ENCODE measurements around the gene DLX6. TPM values are rescaled to one million over a fixed set of nuclear protein-coding genes. Genes with fewer than 3 reads are reported as not detected.

The DLX6 gene
- total RNA-seq, 1 experiment from 2014 or later, result not detected

- H3K4me2 ChIP-seq (ENCODE audit: low read depth, low read length, poor library complexity, severe bottlenecking), result no peak overlapping the region
These were observed 7.0 kb upstream of the DLX6 start for GRCh38 chr7:96998333-96998732.

DNA sequence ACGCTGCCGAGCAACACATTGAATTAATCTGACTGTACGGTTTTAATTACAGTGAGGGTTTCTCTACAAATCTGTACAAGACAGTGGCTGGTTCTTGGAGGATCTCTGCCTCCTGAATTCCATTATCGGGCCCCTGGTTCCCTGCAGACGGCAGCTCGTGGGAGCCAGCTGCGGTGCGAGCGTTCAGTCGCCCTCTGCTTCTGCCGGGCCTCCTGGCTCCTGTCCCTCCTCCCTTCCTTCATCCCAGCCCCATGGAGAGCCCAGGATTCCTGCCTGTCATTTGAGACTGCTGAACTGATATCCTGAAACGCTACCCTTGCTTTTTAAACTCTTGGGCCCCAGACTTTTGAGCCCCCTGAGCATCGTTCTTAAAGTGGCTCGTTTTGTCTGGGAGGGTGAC, 6.6 kb upstream of the DLX6 start:
- H3K27ac ChIP-seq (ENCODE audit: low read length), result no peak overlapping the region

More at GRCh38 chr7:96998333-96998732, 7.0 kb upstream of the DLX6 start:
- no peak for DNase-seq
- Histone ChIP-seq H3K27me3 (ENCODE audit: low read length) (no peaks in the 10 kb centered on the region), H3K4me1 (ENCODE audit: low read length) (no peaks in the 10 kb centered on the region), H3K9me2 (replicated peaks; ENCODE audit: insufficient read depth, low read length) (no peaks in the 10 kb centered on the region), H2AFZ (ENCODE audit: low read length) (no peak overlapping the region), H3K9ac (ENCODE audit: low read length) (no peak overlapping the region), H3K4me3 (ENCODE audit: low read length) (no peak overlapping the region), H3K36me3 (ENCODE audit: insufficient read depth, low read length) (no peaks in the 10 kb centered on the region), H3K79me2 (ENCODE audit: low read length) (no peaks in the 10 kb centered on the region), H3K27ac (ENCODE audit: low read length) (no peak overlapping the region), H4K20me1 (ENCODE audit: insufficient read depth, low read depth, low read length) (no peaks in the 10 kb centered on the region), H3K9me3 (ENCODE audit: low read length) (no peaks in the 10 kb centered on the region)

DNA sequence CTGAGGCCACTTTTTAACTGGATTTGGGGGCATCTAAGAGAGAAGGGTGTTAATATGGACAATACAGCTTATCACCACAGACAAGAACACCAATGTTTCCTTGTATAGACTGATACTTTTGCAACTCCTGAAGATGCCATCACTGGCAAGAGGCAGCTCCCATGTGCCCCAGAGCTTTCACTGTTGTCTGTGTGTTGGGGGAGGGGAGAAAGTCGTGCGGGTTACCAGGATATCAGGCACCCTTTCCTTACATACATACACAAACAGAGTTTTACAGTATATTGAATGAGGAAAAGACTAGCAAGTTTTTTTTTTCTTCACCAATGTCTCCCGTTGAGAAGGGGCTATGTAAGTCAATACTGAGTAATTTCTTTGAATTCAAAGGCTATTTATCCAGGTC, 4.1 kb upstream of the DLX6 start:
- no peaks in the 10 kb centered on the region for H3K9me3 ChIP-seq (ENCODE audit: low read length)
- H3K9ac ChIP-seq (ENCODE audit: low read length), result no peak overlapping the region
- no peaks in the 10 kb centered on the region for H3K9me2 ChIP-seq (replicated peaks; ENCODE audit: insufficient read depth, low read length)
- H3K27me3 ChIP-seq (ENCODE audit: low read length), result no peaks in the 10 kb centered on the region
- DNase-seq, result no peak
- H2AFZ ChIP-seq (ENCODE audit: low read length), result no peak overlapping the region
- no peaks in the 10 kb centered on the region for H3K79me2 ChIP-seq (ENCODE audit: low read length)
- no peaks in the 10 kb centered on the region for H4K20me1 ChIP-seq (ENCODE audit: insufficient read depth, low read depth, low read length)
- no peaks in the 10 kb centered on the region for H3K4me1 ChIP-seq (ENCODE audit: low read length)
- no peaks in the 10 kb centered on the region for H3K36me3 ChIP-seq (ENCODE audit: insufficient read depth, low read length)
- no peak overlapping the region for H3K27ac ChIP-seq (ENCODE audit: low read length)
- no peak overlapping the region for H3K4me2 ChIP-seq (ENCODE audit: low read depth, low read length, poor library complexity, severe bottlenecking)
- no peak overlapping the region for H3K4me3 ChIP-seq (ENCODE audit: low read length)

More for the DNA sequence above, 6.6 kb upstream of the DLX6 start:
- Histone ChIP-seq H3K9me2 (replicated peaks; ENCODE audit: insufficient read depth, low read length) (no peaks in the 10 kb centered on the region), H3K9me3 (ENCODE audit: low read length) (no peaks in the 10 kb centered on the region), H3K36me3 (ENCODE audit: insufficient read depth, low read length) (no peaks in the 10 kb centered on the region), H3K4me3 (ENCODE audit: low read length) (no peak overlapping the region), H3K4me2 (ENCODE audit: low read depth, low read length, poor library complexity, severe bottlenecking) (no peak overlapping the region), H2AFZ (ENCODE audit: low read length) (no peak overlapping the region), H4K20me1 (ENCODE audit: insufficient read depth, low read depth, low read length) (no peaks in the 10 kb centered on the region), H3K27me3 (ENCODE audit: low read length) (no peaks in the 10 kb centered on the region), H3K79me2 (ENCODE audit: low read length) (no peaks in the 10 kb centered on the region), H3K4me1 (ENCODE audit: low read length) (no peaks in the 10 kb centered on the region), H3K9ac (ENCODE audit: low read length) (no peak overlapping the region)
- DNase-seq, result no peak

- H4K20me1 ChIP-seq (ENCODE audit: insufficient read depth, low read depth, low read length), result no peaks in the 10 kb centered on the region
- H3K4me2 ChIP-seq (ENCODE audit: low read depth, low read length, poor library complexity, severe bottlenecking), result no peak overlapping the region
- no peaks in the 10 kb centered on the region for H3K9me3 ChIP-seq (ENCODE audit: low read length)
- no peak overlapping the region for H3K9ac ChIP-seq (ENCODE audit: low read length)
- H3K4me3 ChIP-seq (ENCODE audit: low read length), result no peak overlapping the region
- H3K9me2 ChIP-seq (replicated peaks; ENCODE audit: insufficient read depth, low read length), result no peaks in the 10 kb centered on the region
- H3K27me3 ChIP-seq (ENCODE audit: low read length), result no peaks in the 10 kb centered on the region
- H3K79me2 ChIP-seq (ENCODE audit: low read length), result no peaks in the 10 kb centered on the region
- H2AFZ ChIP-seq (ENCODE audit: low read length), result no peak overlapping the region
- H3K36me3 ChIP-seq (ENCODE audit: insufficient read depth, low read length), result no peaks in the 10 kb centered on the region
- H3K27ac ChIP-seq (ENCODE audit: low read length), result no peak overlapping the region
- no peaks in the 10 kb centered on the region for H3K4me1 ChIP-seq (ENCODE audit: low read length)
- no peak for DNase-seq
These were observed 3.4 kb upstream of the DLX6 start for GRCh38 chr7:97001656-97002554.

DNA sequence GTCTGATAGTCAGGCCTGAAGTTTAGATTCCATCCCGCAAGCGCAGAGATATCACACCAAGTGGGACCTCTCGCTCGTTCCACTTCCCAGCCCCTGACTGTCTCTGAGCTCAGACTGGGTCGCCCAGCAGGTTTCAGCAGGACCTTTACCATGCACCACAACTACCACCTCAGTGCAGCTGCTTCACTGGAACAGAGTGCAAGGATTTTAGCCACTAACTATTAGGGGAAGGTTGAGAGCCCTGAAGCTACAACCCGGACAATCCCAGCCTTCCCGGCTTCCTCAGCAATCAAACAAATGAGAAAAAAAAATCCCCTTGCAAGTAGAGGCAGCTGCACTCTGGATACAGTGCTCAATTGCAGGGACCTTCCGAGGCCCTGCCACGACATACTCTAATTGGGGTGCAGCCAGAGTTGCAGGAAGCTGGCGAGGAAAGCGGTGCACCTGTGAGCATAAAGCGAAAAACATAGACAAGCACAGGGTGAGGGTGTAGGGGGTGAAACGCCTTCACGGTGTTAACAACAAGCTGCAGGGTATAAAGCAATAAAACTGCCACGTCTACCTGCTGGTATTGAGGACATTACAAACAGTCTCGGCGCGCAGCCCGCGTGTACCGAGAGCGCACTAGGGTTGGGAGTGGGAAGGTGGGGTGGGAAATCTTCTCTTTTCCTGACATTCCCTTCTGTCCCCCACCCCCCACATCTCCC, 2.6 kb upstream of the DLX6 start:
- Histone ChIP-seq H4K20me1 (ENCODE audit: insufficient read depth, low read depth, low read length) (no peaks in the 10 kb centered on the region), H3K36me3 (ENCODE audit: insufficient read depth, low read length) (no peaks in the 10 kb centered on the region), H3K79me2 (ENCODE audit: low read length) (no peaks in the 10 kb centered on the region), H3K9ac (ENCODE audit: low read length) (no peak overlapping the region), H3K4me2 (ENCODE audit: low read depth, low read length, poor library complexity, severe bottlenecking) (no peak overlapping the region), H2AFZ (ENCODE audit: low read length) (no peak overlapping the region), H3K9me2 (replicated peaks; ENCODE audit: insufficient read depth, low read length) (no peaks in the 10 kb centered on the region), H3K4me1 (ENCODE audit: low read length) (no peaks in the 10 kb centered on the region), H3K9me3 (ENCODE audit: low read length) (no peaks in the 10 kb centered on the region), H3K4me3 (ENCODE audit: low read length) (no peak overlapping the region), H3K27me3 (ENCODE audit: low read length) (no peaks in the 10 kb centered on the region), H3K27ac (ENCODE audit: low read length) (no peak overlapping the region)
- DNase-seq, result no peak

DNA sequence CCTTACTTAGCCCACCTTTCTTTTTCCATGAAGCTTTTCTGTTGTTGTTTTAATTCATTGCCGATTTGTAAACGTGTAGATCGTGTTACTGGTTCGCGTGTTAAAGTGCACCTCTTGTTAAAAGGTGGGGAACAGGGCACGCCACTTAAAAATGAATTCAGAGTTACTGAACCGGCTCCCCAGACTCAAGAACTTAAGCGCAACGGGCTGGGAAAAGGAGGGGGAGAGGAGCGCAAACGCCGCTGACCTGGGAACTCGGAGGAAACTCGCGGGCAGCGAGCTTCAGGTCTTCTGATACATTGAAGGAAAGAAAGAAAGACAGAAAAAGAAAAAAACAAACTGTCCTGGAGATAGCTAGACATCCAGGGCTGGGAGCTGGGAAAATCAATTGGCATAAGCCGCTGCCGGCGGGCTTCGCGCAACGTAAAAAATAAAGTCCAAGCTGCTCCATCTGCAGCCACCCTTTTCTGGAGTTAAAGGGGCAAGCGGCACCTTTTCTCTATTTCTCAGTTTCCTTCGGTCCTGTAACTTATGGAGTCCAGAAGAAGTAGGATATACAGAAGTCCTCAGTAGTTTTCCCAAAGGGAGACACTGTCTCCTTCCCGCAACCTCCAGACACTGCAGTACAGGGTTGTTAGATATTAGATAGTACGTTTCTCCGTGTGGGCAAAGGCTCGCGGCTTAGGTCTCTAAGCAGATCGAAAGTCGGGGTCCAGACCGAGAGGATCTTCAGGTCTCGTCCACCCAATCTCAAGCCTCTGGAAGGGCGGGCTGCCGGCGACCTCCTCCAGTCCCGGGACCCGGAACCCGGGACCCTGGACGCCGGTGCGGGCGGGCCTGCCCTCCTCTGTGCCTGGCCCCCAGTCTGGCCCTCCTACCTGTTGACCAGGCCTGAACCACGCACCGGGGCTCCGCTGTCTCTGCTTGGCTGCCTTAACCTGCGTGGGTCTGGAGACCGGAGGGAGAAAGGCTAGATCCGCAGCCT, 1.8 kb upstream of the DLX6 start:
- H3K9ac ChIP-seq (ENCODE audit: low read length), result no peak overlapping the region
- no peaks in the 10 kb centered on the region for H3K4me1 ChIP-seq (ENCODE audit: low read length)
- H3K27me3 ChIP-seq (ENCODE audit: low read length), result no peaks in the 10 kb centered on the region

DNA sequence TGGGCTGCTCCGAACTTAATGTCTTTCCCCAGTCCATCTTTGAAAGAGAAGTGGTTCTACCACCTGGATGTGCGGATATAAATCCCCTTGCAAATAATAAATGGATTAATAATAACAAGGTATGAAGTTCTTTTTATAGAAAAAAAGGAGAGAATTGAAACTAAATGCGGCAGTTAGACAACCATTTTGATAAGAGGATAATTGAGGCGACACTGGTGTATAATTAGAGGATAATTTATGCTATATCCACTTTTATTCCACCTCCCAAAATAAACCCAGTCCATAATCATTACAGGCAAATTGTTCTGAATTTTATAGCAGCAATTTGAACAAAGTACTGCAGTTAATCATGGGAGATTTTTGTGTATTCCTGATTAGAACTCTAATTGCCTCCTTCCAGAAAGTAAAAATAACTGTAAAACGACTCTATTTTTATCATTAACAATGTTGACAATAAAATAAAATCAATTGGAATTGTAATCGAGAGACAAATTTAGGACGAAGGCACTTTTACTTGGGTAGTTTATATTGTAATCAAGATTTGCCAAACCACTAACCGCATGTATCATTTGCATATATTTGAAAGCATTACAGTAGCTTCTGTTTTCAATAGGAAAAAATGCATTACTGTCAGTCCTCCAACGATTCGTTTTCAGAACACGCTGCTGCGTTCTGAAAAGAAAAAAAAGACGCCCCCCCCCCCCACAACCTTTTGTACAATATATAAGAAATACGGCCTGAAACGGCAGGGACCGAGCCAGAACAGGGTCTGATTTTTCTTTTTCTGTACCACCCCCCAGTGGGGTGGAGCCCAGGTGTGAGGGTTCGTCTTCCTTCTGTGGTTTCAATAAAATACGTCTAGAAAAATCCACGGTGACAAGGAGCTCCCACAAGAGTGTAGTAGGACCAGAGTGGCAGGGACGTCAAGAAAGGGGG, 838 bp upstream of the DLX6 start:
- Histone ChIP-seq H3K4me2 (ENCODE audit: low read depth, low read length, poor library complexity, severe bottlenecking) (no peak overlapping the region), H2AFZ (ENCODE audit: low read length) (no peak overlapping the region), H4K20me1 (ENCODE audit: insufficient read depth, low read depth, low read length) (no peaks in the 10 kb centered on the region), H3K4me1 (ENCODE audit: low read length) (no peaks in the 10 kb centered on the region), H3K9me2 (replicated peaks; ENCODE audit: insufficient read depth, low read length) (no peaks in the 10 kb centered on the region), H3K9ac (ENCODE audit: low read length) (no peak overlapping the region), H3K36me3 (ENCODE audit: insufficient read depth, low read length) (no peaks in the 10 kb centered on the region), H3K27ac (ENCODE audit: low read length) (no peak overlapping the region), H3K79me2 (ENCODE audit: low read length) (no peaks in the 10 kb centered on the region), H3K9me3 (ENCODE audit: low read length) (no peaks in the 10 kb centered on the region), H3K4me3 (ENCODE audit: low read length) (no peak overlapping the region), H3K27me3 (ENCODE audit: low read length) (no peaks in the 10 kb centered on the region)
- no peak for DNase-seq

More for the DNA sequence above, 1.8 kb upstream of the DLX6 start:
- no peak overlapping the region for H3K4me2 ChIP-seq (ENCODE audit: low read depth, low read length, poor library complexity, severe bottlenecking)
- no peak for DNase-seq
- no peaks in the 10 kb centered on the region for H3K36me3 ChIP-seq (ENCODE audit: insufficient read depth, low read length)
- H3K79me2 ChIP-seq (ENCODE audit: low read length), result no peaks in the 10 kb centered on the region
- H3K9me2 ChIP-seq (replicated peaks; ENCODE audit: insufficient read depth, low read length), result no peaks in the 10 kb centered on the region
- H3K4me3 ChIP-seq (ENCODE audit: low read length), result no peak overlapping the region
- H4K20me1 ChIP-seq (ENCODE audit: insufficient read depth, low read depth, low read length), result no peaks in the 10 kb centered on the region
- no peak overlapping the region for H2AFZ ChIP-seq (ENCODE audit: low read length)
- H3K27ac ChIP-seq (ENCODE audit: low read length), result no peak overlapping the region
- no peaks in the 10 kb centered on the region for H3K9me3 ChIP-seq (ENCODE audit: low read length)

Data from Karpas-422 (cell line).